ENCODE measurements around the gene CDKL1. TPM values are rescaled to one million over a fixed set of nuclear protein-coding genes. Genes with fewer than 3 reads are reported as not detected.
"Not testable (repeated sequence)": the region's sequence is repeated elsewhere in the genome, so short reads cannot be mapped to it uniquely, and the experiment has no call there.

CDKL1 gene
- total RNA-seq, 1 experiment from 2014 or later = 3.6 TPM

- no peak for TF ChIP-seq GRHL2 (CRISPR knock-in tag; IDR thresholded peaks at IDR 0.05; ENCODE audit: insufficient replicate concordance, severe bottlenecking)
- TF ChIP-seq ZNF423 (CRISPR knock-in tag; IDR thresholded peaks at IDR 0.05) = no peak
- TF ChIP-seq ZMAT4 (CRISPR knock-in tag; IDR thresholded peaks at IDR 0.05) = no peak
- no peak for TF ChIP-seq GABPB1 (CRISPR knock-in tag; IDR thresholded peaks at IDR 0.05)
- TF ChIP-seq TCF7 (CRISPR knock-in tag; IDR thresholded peaks at IDR 0.05; ENCODE audit: low read depth) = no peak
- TF ChIP-seq FOXJ3 (CRISPR knock-in tag; IDR thresholded peaks at IDR 0.05; ENCODE audit: borderline replicate concordance) = no peak
- TF ChIP-seq ATF6 (CRISPR knock-in tag; IDR thresholded peaks at IDR 0.05) = no peak
- TF ChIP-seq CREM (CRISPR knock-in tag; IDR thresholded peaks at IDR 0.05) = no peak
These were observed 33.0 kb downstream of the CDKL1 start (continued) for GRCh38 chr14:50363714-50364111.

- Mint-ChIP-seq H3K27me3 (ENCODE audit: low read depth) (no peaks in the 10 kb centered on the region), H3K36me3 (no peaks in the 10 kb centered on the region), H3K9me3 (peaks cover 7% of the 10 kb centered on the region), H3K4me1 (no peaks in the 10 kb centered on the region), H3K27ac (no peak overlapping the region), H3K4me3 (no peak overlapping the region)
- DNase-seq (ENCODE audit: low spot score) (no peak), ATAC-seq (no peak)
- CTCF ChIA-PET = interaction anchor here (0.8 to 0.9 kb wide), 2 partner anchors 10 to 25 kb away, joined by 3 read pairs; no protein-coding TSS in a partner anchor
- no peak for TF ChIP-seq TEAD1 (CRISPR knock-in tag; IDR thresholded peaks at IDR 0.05)
- TF ChIP-seq TEAD4 (CRISPR knock-in tag; IDR thresholded peaks at IDR 0.05) = no peak
- TF ChIP-seq SOX15 (CRISPR knock-in tag; IDR thresholded peaks at IDR 0.05) = no peak
- no peak for TF ChIP-seq ZMAT4 (CRISPR knock-in tag; IDR thresholded peaks at IDR 0.05)
- no peak for TF ChIP-seq ZNF317 (CRISPR knock-in tag; IDR thresholded peaks at IDR 0.05; ENCODE audit: borderline replicate concordance, low read depth)
- TF ChIP-seq JAZF1 (CRISPR knock-in tag; IDR thresholded peaks at IDR 0.05) = no peak
- TF ChIP-seq EMX1 (CRISPR knock-in tag; IDR thresholded peaks at IDR 0.05) = no peak
- no peak for TF ChIP-seq CBFB (CRISPR knock-in tag; IDR thresholded peaks at IDR 0.05; ENCODE audit: low read depth)
- no peak for TF ChIP-seq ESRRA (CRISPR knock-in tag; IDR thresholded peaks at IDR 0.05; ENCODE audit: borderline replicate concordance)
- TF ChIP-seq KAT7 (CRISPR knock-in tag; IDR thresholded peaks at IDR 0.05; ENCODE audit: borderline replicate concordance) = no peak
- TF ChIP-seq ZNF396 (CRISPR knock-in tag; IDR thresholded peaks at IDR 0.05; ENCODE audit: borderline replicate concordance) = no peak
- TF ChIP-seq PRRX2 (CRISPR knock-in tag; IDR thresholded peaks at IDR 0.05) = no peak
- no peak for TF ChIP-seq ATF2 (CRISPR knock-in tag; IDR thresholded peaks at IDR 0.05; ENCODE audit: borderline replicate concordance, low read depth)
- POLR2A ChIA-PET = no interaction called here
These were observed 33.6 kb downstream of the CDKL1 start for GRCh38 chr14:50362764-50363713.

GRCh38 chr14:50361473-50362403 lies 34.9 kb downstream of the CDKL1 start:
- POLR2A ChIA-PET; H3K36me3 Mint-ChIP-seq; H3K9me3 Mint-ChIP-seq; H3K27ac Mint-ChIP-seq; H3K4me1 Mint-ChIP-seq; DNase-seq (ENCODE audit: low spot score); H3K27me3 Mint-ChIP-seq (ENCODE audit: low read depth); H3K4me3 Mint-ChIP-seq: not testable (repeated sequence)
- peak; percentile 16; the same call in 1 of the 2 replicates for ATAC-seq
- CTCF ChIA-PET = interaction anchor here (0.9 kb wide), 1 partner anchor 9 kb away, joined by 3 read pairs; no protein-coding TSS in a partner anchor

All from WTC11 (cell line).